GM21367 (cell line): ENCODE measurements around the gene ELAVL2.

Source experiments
- ATAC-seq: cut with Tn5 transposase; IDR thresholded peaks from one replicate; pipeline ENCODE4 v1.9.1; 2021; ENCODE audit not compliant: unreplicated experiment

The ELAVL2 gene

DNA sequence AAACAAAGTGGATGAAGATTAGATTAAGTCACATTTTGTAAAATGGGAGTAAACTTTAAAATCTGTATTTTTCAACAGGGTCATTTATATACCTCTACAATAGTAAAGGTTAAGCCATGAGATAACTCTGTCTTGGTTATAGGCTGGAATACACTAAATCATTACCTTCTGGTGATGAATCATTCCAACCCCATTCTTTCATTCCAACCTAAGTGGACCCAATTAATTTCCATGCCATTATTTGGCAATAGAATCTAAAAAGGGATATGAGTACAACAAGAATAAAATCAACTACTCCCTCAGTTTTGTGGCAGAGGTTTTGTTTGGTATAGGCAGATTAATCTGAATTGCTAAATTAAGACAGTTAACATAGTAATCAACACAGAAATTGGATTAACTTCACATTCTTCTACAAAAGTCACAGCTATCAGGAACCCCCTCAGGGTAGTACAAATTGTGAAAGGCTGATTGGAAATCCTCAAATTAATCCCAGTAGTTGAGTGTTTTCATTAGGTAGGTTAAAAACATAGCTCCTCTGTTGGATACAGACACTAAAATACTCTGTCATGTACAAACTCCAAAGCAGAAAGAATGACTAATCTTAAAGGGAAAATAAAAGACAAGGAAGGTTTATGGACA, 54.2 kb downstream of the ELAVL2 start:
- ATAC-seq = no peak

DNA sequence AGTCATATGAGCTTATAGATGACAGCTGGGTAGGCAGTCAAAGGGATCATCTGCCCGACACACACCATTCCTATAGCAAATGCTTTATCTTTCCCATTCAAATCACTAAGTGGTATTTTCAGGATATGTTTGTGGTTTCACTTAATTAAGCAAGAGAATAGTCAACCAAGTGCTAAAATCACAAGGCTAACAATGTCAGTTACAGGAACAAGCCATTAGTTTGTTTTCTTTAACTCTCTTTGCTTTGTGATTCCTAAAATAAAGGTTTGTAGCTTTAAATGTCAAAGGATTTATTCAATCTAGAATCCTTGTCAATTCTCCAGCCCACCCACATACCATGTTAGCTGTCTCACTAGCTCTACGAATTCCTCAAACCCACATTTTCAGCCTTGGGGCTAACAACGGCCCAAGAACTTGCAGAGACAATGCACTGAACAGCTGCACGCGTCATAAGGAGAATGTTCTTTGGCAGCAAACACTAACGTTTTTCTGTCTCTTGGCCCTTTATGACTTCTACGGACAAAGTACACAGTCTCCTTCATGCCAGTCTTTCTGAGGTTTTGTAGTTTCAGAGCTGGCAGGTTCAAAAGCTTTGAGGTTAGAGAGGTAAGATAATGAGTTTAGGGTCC, 56.6 kb downstream of the ELAVL2 start:
- ATAC-seq = no peak

- ATAC-seq = no peak
These were observed 57.2 kb downstream of the ELAVL2 start for GRCh38 chr9:23768861-23769260.

DNA sequence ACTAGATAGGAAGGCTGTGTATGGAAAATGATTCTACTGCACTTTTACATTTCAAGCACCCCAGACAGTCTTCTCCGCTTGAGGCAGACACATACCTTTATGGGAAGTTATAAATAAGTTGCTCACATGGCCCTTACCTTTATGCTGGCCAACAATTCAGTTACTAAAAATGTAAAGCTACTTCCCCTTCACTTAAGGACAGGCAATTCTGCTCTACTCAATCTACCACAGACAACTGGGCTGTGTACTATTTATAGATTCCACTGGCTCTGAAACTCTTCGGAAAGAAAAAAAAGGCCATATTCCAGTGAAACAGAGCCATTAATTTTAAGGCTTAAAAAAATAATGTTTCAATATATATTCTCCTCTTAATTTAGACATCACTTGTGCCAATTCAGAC, 59.4 kb downstream of the ELAVL2 start:
- ATAC-seq = no peak

DNA sequence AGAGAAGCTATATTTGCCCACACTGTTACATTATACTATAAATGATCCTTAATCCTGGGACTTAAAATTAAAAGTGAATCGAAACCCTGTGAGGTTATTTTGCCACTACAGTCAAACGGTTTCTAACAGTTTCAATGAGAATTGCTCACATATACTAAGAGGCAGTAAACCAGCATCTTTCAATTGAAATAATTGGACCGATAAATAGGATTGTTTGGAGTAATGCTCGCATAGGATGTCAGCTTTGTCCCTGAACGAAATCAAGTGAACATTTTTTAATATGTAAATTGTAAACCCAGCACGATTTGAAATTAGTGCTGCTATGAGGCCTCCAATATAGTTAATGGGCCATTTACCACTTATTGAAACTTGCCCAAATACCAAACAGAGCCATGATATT, 60.5 kb downstream of the ELAVL2 start:
- no peak for ATAC-seq

DNA sequence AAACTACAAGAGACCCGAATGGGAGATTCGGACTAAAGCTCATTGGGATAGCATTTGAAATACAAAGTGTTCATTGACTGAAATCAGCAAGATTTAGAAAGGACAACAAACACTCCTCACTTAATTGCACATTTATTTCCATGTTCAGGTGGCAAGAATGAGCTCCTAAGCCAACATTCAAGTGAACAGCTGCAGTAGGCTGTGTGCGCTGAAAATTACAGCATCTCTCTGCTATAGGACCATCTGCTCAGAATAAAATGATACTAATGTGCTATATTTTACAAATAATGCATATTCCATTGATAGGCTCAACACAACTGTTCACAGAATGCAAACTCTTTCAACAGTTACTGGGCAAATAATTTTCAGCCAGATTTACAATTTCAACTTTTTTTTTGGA, 61.8 kb downstream of the ELAVL2 start:
- no peak for ATAC-seq

- no peak for ATAC-seq
These were observed 71.5 kb downstream of the ELAVL2 start for GRCh38 chr9:23754551-23754950.

DNA sequence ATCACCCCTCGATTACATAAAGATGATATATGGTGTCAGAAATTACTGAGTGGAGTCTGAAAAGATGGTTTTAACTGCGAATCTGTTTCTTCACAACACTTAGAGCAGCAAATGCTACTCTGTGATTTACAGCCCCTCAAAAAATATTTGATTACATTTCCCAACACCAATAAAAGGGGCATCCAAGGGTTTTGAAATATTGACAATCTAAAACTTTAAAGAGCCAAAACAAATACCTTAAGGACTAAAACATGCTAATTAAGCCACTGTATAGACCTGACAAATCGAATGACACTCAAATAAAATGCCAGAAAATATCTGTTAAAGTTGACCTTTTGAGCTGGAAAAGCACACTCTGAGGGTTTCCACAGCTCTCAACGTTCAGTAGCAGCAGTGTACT, 73.2 kb downstream of the ELAVL2 start:
- no peak for ATAC-seq

DNA sequence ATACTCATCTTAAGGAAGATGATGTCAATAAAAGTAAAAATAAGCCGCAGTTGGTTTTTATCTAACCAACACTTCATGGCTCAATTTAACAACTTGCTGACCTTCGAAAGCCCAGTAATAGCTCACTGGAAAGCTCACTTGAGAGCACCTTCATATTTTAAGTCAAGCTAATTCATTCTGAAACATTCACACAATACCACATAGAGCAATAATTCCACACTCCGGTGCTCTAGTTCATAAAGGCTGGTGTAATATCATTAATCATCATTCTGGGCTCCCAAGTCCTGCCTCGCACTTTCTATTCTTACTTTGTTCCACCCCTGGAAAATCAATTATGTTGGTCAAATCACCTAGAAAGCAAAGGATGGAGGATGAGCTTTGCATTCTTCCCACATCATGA, 74.4 kb downstream of the ELAVL2 start:
- no peak for ATAC-seq

DNA sequence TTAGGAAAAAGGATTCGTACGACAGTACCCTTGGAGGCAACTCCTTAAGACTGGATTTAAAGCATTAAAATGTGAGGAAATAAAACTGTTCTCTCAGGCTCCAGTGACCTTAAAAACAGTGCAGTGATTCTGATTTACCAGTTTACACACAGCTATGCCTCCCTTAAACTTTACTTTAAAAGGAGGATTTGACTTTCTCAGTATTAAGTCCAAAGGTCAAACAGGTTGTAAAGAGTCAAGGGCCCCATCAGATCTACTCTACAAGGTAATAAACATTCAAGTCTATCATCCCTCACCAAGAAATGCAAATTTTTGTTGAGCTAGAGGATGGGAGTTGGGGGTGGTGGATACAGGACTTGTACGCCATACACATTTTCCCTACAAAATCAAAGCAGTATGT, 75.2 kb downstream of the ELAVL2 start:
- no peak for ATAC-seq

- no peak for ATAC-seq
These were observed 78.7 kb downstream of the ELAVL2 start for GRCh38 chr9:23747088-23748075.

- no peak for ATAC-seq
These were observed 79.7 kb downstream of the ELAVL2 start for GRCh38 chr9:23746317-23746716.

DNA sequence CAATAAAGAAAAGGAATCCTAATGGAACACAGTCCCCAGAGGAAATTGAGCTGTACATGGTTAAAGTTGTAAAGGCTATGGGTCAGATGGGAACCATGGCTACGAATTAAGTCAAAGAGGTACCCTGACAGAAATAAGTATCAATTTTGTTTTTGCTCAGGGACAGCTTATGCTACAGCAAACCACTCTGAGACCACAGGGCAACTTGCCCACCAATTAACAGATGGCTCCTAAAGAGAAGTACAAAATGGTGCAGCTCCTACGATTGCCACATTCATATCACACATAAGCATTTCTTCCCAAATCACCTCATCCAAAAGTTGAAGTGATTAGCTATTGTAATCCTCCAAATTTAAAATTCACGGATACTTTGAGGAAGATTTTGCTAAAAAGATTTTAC, 83.0 kb downstream of the ELAVL2 start:
- no peak for ATAC-seq

DNA sequence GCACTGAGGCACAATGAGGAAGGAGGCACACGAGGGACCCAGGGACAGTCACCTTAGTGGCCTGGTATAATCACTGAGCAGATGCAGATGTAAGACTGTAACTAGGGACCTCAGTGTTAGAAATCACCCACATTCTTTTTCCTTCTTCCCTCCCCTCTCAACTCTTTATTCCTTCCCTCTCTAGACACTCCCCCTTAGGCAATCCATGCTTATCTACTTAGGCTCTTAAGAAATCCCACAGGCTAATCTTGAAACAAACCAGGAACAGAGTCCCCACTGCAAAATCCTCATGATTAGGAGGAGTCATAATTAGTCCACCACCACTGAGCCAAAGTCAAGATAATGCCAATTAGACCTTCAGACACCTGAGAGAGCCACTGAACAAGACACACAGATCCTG, 84.7 kb downstream of the ELAVL2 start:
- ATAC-seq = no peak

- ATAC-seq = no peak
These were observed 85.5 kb downstream of the ELAVL2 start for GRCh38 chr9:23740531-23740930.

DNA sequence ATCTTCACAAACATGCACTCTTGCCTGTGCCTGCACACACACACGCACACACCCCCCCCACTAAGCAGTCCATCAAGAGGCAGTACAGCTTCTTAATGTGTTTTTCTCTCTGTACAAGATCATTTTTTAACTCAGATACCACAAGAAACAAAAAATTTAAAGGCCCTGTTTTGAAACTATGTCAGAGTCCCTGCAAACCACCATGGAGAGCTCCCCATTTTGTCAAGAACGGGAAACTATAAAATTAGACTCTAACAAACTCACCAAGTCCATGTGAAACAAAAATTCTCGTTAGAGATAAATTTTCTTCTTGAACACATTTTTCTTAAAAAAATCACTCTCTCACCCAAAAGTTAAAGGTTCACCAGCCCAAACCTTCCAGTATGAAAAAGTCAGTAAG, 86.3 kb downstream of the ELAVL2 start:
- ATAC-seq = no peak

DNA sequence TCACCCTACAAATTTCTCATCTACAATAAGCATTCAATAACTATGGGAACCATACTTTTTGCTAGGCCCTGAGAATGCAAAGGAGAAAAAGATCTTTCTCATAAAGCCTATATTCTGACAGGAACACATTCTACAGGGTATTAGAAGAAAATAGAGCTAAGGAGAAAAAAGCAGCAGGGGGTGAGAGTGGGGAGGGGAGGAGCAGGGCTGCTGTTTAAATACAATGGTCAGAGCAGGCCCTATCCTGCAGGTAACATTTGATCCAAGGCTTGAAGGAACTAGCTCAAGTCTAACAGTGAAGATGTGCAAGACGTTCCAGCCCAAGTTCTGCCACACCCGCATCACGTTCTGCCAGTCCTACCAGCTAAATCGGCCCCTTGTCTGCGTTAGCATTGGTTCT, 89.7 kb downstream of the ELAVL2 start:
- no peak for ATAC-seq

- no peak for ATAC-seq
These were observed 92.5 kb downstream of the ELAVL2 start for GRCh38 chr9:23733495-23734078.

GRCh38 chr9:23731353-23731752, 94.7 kb downstream of the ELAVL2 start:
- no peak for ATAC-seq

DNA sequence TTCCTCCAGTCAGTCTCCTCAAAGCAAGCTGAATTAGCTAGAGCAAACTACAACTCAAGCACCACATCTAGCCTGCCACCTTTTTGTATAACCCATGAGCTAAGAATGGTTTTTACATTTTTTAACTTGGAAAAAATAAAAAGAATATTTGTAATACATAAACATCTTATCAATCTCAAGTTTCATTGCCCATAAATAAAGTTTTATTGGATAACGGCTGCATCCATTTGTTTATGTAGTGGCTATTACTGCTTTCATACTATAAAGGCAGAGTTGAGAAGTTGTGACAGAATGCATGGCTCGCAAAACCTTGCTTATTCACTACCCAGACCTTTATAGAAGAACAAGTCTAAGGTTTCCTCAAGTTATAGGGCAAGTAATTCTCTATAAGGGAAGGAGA, 95.7 kb downstream of the ELAVL2 start:
- ATAC-seq = no peak

- ATAC-seq = no peak
These were observed 97.3 kb downstream of the ELAVL2 start for GRCh38 chr9:23728736-23729135.
